Glomerular visceral epithelial cell (primary cell): ENCODE data around the gene PERM1.

ENCODE experiments used
- DNase-seq: peaks from one replicate; pipeline ENCODE4 v3.0.0-alpha.2; 2016; ENCODE audit errors: extremely low spot score

The PERM1 gene

DNA sequence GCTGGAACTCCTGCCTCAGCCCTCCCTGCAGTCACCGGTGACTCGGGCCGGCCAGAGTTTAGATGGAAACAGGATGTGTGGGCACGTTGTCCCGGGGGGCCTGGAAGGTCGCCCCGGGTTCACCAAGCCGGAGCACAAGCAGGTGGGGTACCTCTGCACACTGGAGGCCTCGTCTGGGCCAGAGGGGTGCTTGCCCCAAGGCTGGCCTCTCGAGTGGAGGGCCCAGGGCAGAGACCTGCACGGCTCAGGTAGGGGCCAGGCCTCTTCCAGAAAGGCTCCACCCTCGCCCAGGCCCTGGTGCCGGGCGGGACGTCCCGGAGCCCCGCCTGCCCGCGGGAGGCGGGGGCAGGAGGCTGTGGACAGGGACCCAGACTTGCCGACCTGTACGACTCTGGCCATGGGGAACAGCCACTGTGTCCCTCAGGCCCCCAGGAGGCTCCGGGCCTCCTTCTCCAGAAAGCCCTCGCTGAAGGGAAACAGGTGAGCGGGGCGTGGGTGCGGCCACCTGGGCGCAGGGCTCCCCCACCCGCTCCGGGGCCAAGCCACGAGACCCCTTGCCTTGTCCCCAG lies 15.7 kb downstream of the PERM1 start, which contains the start of gene PLEKHN1:
Gene PLEKHN1, plus strand, starts transcription at position 348 of the 569 bp plus-strand sequence. Its CDS starts 50 bp downstream, at position 398.
- DNase-seq: peak; percentile 79

DNA sequence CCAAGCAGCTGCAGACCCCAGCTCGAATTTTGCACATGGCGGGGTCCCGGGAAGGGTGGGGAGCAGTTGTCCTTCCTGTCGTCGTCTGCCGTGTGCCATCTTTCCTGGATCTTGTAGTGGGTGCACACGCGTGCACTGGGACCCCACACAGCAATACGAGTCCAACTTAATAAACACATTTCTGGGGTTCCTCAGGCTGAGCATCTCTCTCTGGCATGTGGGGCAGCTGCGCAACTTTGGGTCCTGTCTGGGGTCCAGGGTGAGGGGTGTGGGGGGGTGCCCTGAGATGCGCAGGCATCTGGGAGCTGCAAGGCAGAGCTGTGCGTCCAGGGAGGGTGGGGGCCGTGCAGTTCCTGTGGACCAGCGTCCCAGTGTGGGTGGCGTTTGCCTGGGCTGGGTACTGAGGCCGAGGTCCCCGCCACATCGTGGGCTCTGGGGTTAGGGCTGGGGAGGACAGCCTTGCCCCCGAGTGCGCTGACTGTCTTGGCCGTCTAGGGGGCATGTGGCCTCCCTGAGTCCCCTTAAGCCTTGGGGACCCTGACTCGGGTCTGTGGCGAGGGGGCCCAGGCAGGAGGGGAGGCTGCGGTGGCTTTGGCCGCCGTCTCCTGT lies 16.3 kb downstream of the PERM1 start:
- no peak for DNase-seq

DNA sequence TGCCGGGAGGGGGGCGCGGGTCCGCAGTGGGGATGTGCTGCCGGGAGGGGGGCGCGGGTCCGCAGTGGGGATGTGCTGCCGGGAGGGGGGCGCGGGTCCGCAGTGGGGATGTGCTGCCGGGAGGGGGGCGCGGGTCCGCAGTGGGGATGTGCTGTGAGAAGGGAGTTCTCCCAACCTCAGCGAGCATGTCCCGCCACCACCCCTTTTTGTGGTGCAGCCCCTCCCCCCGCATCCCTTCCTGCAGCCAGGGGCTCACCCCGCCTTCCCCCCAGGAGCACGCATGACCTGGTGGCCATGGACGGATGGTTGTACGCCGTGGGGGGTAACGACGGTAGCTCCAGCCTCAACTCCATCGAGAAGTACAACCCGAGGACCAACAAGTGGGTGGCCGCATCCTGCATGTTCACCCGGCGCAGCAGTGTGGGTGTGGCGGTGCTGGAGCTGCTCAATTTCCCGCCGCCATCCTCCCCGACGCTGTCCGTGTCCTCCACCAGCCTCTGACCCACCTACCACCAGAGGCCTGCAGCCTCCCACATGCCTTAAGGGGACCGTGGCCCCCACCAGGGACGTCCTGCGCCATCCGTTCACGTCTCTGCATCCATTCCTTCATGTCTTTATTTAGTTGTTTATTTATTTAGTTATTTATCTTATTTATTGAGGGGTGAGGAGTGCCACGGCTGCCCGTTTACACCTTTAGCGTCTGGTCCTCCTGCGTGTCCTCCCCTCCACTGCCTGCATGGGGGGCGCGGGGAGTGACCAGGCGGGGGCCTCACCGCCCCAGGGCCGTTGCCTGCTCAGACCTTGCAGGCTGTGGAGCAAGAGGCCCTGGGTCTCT lies 17.0 kb downstream of the PERM1 start:
- no peak for DNase-seq

DNA sequence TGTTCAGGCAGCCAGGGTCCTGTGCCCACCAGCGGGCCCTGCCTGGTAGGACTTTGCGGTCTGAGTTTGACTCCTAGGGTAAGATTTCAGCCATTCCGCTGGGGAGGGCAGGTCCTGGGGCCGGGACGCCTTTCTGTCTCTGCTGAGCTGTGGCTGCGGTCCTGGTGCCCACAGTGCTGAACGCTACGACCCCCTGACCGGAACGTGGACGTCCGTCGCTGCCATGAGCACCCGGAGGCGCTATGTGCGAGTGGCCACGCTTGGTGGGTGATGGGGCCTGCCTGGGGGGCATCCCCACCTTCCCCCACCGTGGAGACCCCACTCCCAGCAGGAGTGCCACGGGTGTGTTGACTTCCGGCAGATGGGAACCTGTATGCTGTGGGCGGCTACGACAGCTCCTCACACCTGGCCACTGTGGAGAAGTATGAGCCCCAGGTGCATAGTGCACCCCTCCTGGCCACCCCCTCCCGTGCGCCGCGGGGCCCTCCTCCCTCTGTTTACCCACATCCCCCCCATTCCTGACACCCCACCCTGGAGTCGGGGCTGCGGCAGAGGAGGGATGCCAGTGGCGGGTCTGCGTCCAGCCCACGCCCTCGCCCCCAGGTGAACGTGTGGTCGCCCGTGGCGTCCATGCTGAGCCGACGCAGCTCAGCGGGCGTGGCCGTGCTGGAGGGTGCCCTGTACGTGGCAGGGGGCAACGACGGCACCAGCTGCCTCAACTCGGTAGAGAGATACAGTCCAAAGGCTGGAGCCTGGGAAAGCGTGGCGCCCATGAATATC lies 18.0 kb downstream of the PERM1 start:
- DNase-seq: no peak

DNA sequence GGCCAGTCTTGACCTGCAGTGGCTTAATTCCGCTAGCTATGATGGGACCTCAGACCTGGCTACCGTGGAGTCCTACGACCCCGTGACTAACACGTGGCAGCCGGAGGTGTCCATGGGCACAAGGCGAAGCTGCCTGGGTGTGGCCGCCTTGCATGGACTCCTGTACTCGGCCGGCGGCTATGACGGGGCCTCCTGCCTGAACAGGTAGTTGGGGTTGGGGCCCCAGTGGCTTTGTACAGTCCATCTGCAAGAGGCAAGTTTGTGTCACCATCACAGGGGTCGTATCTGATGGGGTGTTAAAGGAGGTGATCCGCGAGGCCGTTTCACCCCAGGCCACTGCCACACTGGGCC lies 18.6 kb downstream of the PERM1 start:
- no peak for DNase-seq

DNA sequence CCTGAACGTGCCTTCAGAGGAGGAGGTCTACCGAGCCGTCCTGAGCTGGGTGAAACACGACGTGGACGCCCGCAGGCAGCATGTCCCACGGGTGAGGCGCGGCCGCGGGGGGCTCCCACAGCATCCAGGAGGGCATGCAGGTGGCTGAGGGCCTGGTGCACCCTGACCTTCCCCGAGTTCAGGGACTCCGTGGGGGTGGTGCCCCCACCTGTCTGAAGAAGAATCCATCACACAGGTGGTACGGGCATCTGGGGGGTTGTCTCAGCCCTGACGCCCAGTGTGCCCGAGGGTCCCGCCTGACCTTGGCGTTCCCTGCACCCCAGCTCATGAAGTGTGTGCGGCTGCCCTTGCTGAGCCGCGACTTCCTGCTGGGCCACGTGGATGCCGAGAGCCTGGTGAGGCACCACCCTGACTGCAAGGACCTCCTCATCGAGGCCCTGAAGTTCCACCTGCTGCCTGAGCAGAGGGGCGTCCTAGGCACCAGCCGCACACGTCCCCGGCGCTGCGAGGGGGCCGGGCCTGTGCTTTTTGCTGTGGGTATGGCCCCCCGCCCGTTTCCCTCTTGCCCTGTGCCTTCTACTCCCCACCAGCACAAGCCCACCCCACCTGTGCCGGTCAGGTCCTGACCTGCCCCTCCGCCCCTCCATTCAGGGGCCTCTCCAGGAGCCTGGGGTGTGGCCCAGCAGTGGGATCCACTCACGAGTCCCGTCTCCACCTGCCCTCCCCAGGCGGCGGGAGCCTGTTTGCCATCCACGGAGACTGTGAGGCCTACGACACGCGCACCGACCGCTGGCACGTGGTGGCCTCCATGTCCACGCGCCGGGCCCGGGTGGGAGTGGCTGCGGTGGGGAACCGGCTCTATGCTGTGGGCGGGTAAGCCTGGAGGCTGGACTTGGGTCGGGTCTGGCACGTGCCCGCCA lies 19.3 kb downstream of the PERM1 start:
- no peak for DNase-seq

DNA sequence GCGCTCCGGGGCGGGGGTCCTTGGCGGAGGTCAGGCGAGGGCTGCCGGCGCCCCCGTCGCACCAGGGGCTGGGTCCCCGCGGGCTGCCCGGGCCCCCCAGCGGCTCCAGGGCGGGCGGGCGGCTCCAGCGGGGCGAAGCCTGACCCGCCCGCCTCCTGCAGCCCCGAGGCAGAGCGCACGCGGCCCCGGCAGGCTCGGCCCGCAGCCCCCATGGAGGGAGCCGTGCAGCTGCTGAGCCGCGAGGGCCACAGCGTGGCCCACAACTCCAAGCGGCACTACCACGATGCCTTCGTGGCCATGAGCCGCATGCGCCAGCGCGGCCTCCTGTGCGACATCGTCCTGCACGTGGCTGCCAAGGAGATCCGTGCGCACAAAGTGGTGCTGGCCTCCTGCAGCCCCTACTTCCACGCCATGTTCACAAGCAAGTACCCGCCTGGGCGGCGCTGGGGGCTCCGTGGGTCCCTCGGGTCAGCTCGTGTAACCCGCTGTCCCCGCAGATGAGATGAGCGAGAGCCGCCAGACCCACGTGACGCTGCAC lies 20.7 kb downstream of the PERM1 start:
- no peak for DNase-seq

DNA sequence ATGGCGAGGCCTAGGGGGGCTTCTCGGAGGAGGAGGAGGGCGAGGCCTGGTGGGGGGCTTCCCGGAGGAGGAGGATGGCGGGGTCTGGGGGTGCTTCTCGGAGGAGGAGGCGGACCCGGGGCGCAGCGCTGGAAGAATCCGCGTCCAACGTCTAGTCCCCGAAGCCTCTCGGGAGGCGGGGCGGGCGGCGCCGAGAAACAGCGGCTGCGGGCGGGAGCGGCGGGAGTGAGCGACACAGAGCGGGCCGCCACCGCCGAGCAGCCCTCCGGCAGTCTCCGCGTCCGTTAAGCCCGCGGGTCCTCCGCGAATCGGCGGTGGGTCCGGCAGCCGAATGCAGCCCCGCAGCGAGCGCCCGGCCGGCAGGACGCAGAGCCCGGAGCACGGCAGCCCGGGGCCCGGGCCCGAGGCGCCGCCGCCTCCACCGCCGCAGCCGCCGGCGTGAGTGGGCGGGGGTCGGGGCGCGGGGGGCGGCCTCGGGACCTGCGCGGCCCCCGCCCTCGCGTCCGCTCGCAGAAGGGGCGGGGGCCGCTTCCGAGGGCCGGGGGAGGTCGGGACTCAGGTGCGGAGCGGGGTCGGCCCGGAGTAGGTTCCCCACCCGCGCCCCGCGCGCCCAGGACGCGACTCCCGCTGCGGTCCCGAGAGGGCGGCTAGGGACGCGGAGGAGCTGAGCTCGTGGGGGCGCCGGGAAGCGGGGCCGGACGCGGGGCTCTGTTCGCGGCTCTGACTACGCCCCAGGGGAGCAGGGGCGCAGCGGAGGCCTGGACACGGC lies 21.3 kb downstream of the PERM1 start, which contains the start of gene KLHL17:
Gene KLHL17, plus strand, starts transcription at position 222 of the 769 bp plus-strand sequence. Its CDS starts 110 bp downstream, at position 332.
- DNase-seq: peak; percentile 64

DNA sequence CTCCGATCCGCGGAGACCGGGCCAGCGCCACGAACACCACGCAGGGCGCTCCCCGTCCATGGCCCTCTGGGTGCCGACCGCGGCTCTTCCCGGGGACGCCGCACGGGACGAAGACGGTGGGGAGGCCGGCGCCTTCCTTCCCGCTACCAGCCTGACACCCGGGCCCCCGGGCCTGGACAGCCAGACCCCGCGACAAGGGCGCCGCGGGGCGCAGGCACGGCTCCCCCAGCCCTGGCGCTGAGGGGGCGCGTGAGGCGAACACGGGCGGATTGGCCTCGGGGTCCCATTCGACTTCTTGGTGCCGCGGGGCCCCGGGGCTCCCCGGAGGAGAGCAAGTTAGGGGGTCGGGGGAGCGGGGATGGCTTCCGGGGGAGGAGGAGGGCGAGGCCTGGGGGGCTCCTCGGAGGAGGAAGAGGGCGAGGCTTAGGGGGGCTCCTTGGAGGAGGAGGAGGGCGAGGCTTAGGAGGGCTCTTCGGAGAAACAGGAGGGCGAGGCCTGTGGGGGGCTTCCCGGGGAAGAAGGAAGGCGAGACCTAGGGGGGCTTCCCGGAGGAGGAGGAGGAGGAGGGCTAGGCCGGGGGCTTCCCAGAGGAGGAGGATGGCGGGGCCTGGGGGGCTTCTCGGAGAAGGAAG lies 22.0 kb downstream of the PERM1 start:
- DNase-seq: no peak

DNA sequence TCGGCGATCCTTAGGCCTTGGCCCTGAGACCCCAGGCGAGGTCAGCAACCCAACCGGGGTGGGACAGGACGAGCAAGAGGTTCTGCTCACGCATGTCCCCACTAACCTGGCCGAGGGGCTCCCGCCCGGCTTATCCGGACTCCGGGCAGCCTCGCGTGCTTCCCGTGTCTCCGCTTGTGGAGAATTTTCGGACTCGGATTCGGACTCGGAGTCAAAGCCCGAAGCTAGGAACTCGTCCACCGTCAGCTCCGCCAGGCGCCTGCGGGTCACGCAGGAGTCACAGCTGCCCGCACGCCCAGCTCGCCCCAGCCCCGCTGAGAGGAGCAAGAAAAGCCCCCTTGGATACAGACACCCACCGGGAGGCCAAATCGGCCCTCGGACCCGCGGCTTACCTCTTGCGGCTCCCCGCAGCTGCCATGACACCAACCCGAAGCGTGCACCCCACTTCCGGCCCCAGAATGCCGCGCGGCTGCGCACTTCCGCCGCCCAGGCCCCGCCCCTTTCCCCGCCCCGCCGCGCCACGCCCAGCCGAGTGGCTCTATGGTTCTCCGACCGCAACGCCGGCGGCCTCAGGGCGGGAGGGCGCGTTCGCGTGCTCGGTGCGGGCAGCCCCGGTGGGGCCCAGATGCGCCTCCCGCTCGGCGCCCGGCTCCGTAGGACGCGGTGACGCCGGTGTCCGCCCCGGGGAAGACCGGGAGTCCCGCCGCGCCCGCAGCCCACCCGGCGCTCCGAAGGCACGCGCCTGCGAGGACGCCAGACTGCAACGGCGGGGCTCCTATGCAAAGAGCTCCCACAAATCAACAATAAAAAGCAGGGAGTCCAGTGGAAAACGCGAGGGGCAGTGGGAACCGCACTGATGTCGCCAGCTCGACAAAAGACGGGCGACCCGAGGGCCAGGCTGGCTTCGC lies 22.8 kb downstream of the PERM1 start, which contains the start of gene NOC2L:
Gene NOC2L, minus strand, starts transcription at position 434 of the 908 bp plus-strand sequence. Its CDS starts 16 bp downstream, at position 418.
- DNase-seq: peak; percentile 91

DNA sequence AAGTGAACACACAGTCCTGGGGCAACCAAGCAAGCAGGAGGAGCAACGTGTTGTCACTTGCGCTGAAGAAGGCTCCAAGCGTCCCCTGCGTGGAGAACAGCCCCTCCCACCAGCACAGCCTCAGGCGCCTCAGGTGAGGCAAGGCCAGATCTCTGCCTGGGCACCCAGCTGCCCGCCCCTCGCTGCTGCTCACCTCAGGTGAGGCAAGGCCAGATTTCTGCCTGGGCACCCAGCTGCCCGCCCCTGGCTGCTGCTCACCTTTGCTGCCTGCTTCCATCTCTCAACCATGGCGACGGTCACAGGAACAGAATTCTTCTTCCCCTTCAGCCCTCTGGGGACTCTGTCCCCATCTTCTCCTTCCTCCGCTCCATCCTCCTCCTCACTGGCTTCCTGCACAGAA lies 25.3 kb downstream of the PERM1 start:
- DNase-seq: no peak

DNA sequence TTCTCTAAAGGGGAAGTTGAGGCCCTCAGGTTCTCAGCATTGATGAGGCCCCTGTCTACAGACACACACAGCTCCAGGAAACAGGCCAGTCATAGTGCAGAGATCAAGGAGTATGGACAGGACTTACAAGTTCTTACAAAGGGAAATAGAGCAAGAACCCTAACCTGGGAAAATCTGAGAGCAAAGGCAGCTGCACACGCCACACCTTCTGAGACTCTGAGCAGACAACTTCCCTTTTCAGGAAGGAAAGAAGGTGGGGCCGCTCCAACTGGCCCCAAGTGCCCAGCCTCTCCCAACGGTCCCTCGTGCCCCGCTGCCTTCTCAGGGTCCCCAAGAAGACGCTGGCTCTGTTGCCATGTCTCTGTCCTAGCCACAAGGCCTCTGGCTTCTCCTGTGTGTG lies 26.4 kb downstream of the PERM1 start:
- no peak for DNase-seq

DNA sequence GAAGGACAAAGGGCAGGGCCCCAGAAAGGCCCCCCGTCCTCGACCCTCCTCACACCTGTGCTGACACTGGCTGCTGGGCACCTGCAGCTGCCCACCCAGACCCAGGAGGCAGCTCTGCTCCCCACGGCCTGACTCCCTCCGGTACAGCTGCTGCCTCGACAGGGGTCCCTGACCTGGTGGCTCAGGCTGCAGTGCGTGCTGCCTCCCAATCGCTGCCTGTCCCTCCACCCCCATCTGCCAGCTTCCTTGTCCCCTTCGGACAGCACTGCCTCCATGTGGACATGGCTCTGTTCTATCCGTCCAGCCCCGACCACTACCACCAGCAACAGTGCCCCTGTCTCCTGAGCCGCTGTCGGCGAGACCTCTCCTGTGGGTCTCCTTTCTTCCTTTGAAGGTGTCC lies 27.0 kb downstream of the PERM1 start:
- no peak for DNase-seq

DNA sequence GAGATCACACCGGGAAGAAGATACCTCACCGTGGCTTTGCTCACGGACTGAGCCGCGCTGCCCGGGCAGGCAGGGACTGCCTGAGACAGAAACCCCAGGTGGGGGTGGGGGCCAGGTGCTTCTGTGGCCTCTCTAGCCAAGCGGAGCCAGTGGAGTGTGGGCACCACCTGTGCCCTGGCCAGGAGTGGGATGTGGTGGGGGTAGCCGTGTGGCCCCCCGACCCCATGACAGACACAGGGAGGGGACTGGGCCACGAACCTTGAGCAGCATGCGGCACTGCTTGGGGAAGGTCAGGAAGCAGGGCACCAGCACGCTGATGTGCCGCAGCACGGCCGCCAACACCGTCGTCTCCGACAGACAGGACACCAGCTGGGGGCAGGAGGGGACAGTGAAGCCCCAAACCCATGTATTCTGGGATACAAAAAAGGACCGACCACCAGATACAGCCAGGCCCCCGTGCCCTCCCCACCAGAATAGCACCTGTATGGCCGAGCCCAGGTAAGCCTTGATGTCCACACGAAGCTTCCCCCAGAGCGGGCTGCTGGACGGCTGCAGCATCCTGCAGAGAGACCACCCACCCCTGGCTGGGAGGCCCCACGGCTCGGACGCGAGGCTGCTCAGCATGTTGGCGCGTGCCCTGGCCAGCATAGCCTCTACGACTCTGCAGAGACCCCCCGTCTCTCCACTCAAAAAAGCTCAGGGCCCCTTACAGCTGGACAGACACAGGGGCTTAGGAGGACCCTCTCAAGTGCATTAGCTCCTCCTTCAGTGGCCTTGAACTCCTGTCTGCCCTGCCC lies 28.2 kb downstream of the PERM1 start:
- no peak for DNase-seq

DNA sequence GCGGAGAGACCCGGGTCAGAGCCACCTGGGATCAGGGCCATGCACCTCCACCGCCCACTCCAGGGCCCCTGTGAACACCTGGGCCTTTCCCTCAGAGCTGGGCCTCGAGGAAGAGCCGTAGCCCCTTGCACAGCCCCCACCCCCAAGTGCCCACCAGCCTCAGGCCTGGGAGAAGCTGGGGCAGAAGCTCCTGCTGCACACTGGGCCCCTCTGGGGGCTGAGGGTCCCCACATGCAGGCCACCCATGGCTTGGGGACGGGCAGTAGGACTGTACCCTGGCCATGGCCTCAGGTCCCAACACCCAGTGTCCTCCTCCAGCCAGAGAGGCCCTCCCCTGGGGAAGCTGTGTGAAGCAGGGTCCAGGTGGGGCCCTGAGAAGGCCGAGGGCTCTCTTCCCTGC lies 29.3 kb downstream of the PERM1 start:
- DNase-seq: no peak

DNA sequence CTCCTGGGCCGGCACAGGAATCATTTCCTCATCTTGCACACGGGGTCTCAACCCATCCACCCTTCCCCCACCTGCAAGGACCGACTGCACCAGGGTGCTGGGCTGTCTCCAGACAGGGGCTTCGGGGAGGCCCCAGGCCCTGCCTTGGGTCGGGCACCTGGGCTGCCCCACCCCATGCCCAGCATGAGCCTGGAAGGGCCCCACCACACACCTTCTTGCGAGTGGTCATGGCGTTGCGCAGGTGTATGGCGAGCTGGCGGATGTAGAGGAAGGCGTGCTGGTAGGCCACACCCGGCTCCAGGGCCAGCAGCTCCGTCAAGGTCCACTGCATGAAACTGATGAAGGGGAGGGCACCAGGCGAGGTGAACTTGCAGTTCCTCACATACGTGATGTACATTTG lies 29.7 kb downstream of the PERM1 start:
- DNase-seq: no peak

DNA sequence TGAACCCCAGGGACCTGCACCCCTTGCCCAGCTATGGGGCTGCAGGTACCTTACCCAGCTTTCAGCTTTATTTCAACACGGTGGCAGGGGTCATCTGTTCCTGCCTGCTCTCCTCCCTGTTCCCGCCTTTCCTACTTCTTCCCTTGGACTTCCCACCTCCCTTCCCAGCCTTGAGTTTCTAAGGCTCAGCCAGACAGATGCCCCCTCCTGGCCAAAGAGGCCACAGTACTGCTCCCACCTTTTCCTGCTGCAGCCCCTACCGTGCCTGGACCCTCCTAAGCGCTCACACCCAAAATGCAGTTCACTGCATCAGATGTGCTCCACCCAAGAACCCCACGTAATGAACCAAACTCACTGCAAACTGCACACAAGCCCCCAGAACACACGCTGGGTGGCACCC lies 30.5 kb downstream of the PERM1 start:
- DNase-seq: no peak

DNA sequence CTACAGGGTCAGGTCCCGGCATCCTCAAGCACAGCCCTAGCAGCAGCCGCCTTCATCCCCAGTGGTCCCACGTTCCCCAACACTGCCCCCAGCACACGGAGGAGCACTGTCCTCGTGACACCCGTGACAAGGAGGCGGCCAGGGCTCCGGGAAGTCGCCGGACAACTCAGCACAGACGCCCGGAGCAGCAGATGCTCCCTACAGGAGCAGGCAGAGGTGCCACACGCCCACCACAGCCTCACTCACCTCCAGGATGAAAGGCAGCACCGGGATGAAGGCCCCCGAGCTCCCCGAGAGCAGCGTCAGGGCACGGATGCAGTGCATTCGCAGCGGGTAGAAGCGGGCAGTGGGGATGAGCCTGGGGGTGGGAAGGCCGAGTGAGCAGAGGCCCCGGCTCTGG lies 31.0 kb downstream of the PERM1 start:
- DNase-seq: no peak
